ENCODE measurements around the gene JAK3.

Gene JAK3

GRCh38 chr19:17840019-17840418 is 7.8 kb downstream of the JAK3 start:
- no peak for DNase-seq (ENCODE audit: low read depth)

- DNase-seq (ENCODE audit: low read depth), result no peak
Measured at GRCh38 chr19:17837972-17838371, 9.8 kb downstream of the JAK3 start.

DNA sequence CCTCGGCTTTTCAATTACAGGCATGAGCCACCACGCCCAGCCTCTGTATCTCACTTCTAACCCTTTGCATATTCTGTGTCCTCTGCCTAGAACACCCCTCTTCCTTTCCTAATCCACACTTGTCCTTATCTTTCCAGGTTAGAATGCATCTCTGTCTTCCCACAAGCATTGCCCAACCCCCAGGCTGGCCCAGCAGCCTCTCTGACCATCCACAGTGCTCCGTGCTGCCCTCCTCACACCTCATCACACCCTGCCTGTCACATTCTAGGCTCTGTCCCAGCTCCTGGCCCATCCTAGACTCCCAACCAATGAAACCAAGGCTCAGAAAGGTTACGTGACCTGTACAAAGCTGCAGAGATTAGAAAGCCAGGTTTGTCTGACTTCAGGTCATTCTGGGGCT is 11.3 kb downstream of the JAK3 start:
- no peak for DNase-seq (ENCODE audit: low read depth)

GRCh38 chr19:17835182-17836006 is 12.4 kb downstream of the JAK3 start:
- no peak for DNase-seq (ENCODE audit: low read depth)

GRCh38 chr19:17834350-17835181 is 13.2 kb downstream of the JAK3 start:
- DNase-seq (ENCODE audit: low read depth), result no peak

- no peak for DNase-seq (ENCODE audit: low read depth)
Measured at GRCh38 chr19:17832443-17833208, 15.2 kb downstream of the JAK3 start.

DNA sequence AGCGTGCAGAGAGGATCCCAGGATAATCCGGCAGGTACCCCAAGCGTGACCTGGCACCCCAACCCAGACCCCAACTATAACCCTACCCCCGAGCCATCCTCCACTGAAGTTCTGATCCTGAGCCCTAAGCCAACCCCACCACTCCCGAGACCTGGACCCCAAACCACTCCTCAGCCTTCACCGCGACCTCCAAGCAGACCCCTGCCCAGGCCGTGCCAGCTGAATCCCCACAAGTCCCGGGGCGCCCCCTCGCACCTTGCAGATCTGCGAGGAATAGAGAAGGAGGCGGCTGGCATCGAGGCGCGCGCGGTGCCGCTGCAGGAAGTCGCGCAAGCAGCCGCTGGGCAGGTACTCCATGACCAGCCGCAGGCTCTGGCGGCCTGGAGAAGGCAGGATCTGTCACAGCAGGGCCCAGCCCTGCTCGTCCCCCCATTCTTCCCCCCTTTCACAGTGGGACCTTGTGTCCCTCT is 16.3 kb downstream of the JAK3 start:
- no peak for DNase-seq (ENCODE audit: low read depth)

- DNase-seq (ENCODE audit: low read depth), result no peak
Measured at GRCh38 chr19:17830567-17831418, 17.0 kb downstream of the JAK3 start.

DNA sequence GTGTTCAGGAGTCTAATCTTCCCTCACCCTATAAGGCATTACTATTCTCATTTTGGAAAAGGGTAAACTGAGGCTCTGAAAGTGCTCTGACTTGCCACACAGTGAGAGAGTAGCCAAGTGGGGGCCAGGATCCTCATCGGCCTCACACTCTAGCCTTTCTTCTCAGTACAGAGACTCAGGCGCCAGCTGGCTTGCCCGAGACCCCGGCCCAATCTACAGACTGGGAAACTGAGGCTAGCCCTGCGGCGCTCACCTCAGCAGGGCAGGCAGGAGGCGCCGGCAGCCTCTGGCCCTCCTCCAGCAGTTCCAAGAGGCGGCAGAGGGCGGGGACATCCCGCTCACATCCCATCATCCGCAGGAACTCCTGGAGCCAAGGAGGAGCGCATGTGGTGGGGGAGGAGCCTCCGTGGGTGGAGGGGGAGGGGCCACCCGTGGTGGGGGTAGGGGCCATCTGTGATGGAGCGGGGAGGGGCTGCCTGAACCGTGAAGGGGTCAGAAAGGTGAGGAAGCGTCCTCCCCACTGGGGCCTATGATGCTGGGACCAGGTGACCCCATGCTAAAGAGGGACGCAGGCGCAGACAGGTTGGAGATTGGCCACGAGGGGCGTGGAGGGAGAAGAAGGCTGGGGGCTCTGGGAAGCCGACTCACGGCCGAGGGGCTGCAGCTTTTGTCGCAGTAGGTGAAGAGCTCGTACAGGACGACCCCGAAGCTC is 17.8 kb downstream of the JAK3 start:
- no peak for DNase-seq (ENCODE audit: low read depth)

- no peak for DNase-seq (ENCODE audit: low read depth)
Measured at GRCh38 chr19:17826508-17827056, 21.2 kb downstream of the JAK3 start.

- DNase-seq (ENCODE audit: low read depth), result no peak
Measured at GRCh38 chr19:17824339-17824738, 23.4 kb downstream of the JAK3 start.

- no peak for DNase-seq (ENCODE audit: low read depth)
Measured at GRCh38 chr19:17821190-17821589, 26.6 kb downstream of the JAK3 start, which contains the start of gene INSL3. TSS of gene INSL3 (minus strand) at chr19:17821519. CDS start at chr19:17821506, 13 bp downstream.

GRCh38 chr19:17817668-17818363 is 30.0 kb downstream of the JAK3 start:
- no peak for DNase-seq (ENCODE audit: low read depth)

GRCh38 chr19:17812099-17812498 is 35.7 kb downstream of the JAK3 start:
- DNase-seq (ENCODE audit: low read depth), result no peak

DNA sequence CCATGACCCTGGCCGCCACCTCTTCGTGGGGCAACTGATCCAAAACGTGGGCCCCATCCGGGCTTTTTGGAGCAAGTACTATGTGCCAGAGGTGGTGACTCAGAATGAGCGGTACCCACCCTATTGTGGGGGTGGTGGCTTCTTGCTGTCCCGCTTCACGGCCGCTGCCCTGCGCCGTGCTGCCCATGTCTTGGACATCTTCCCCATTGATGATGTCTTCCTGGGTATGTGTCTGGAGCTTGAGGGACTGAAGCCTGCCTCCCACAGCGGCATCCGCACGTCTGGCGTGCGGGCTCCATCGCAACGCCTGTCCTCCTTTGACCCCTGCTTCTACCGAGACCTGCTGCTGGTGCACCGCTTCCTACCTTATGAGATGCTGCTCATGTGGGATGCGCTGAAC is 36.1 kb downstream of the JAK3 start:
- no peak for DNase-seq (ENCODE audit: low read depth)

GRCh38 chr19:17811103-17811502 is 36.7 kb downstream of the JAK3 start:
- DNase-seq (ENCODE audit: low read depth), result no peak

DNA sequence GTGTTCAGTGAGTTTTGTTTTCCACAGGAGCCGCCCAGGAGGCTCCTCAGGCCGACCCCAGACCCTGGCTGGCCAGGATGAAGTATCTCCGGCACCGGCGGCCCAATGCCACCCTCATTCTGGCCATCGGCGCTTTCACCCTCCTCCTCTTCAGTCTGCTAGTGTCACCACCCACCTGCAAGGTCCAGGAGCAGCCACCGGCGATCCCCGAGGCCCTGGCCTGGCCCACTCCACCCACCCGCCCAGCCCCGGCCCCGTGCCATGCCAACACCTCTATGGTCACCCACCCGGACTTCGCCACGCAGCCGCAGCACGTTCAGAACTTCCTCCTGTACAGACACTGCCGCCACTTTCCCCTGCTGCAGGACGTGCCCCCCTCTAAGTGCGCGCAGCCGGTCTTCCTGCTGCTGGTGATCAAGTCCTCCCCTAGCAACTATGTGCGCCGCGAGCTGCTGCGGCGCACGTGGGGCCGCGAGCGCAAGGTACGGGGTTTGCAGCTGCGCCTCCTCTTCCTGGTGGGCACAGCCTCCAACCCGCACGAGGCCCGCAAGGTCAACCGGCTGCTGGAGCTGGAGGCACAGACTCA is 40.0 kb downstream of the JAK3 start:
- DNase-seq (ENCODE audit: low read depth), result no peak

DNA sequence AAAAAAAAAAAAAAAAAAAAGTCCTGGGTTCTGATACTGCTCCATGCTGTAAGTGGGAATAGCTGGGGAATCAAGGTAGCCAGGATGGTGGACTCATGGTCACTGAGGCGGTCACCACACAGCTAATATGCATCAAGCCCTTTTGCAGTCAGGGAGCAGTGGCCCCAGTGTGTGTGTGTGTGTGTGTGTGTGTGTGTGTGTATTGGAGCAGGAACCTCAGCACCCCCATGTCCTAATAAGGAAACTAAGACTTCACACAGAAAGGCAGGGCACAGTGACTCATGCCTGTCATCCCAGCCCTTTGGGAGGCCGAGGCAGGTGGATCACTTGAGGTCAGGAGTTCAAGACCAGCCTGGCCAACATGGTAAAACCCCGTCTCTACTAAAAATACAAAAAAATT is 40.8 kb downstream of the JAK3 start:
- no peak for DNase-seq (ENCODE audit: low read depth)

GRCh38 chr19:17805427-17805826 is 42.4 kb downstream of the JAK3 start:
- DNase-seq (ENCODE audit: low read depth), result no peak

Data from stimulated activated CD8-positive, alpha-beta memory T cell treated with anti-CD3 and anti-CD28 coated beads, Interleukin-7, amount 100 ng/mL, for 24 hours (primary cell).